HepG2 (cell line): ENCODE measurements around the gene TIMM23. TPM values are rescaled to one million over a fixed set of nuclear protein-coding genes. Genes with fewer than 3 reads are reported as not detected.

ENCODE experiments used
- ARID4A ChIP-seq: sonication (generic); formaldehyde crosslinking; IDR thresholded peaks from 2 replicates; pipeline ENCODE4 v1.5.0; 2020; ENCODE audit warnings: mild to moderate bottlenecking, missing genetic modification reagents, borderline replicate concordance
- ARNTL ChIP-seq: sonication (generic); formaldehyde crosslinking; IDR thresholded peaks from 2 replicates; pipeline ENCODE4 v1.4.0; 2020; ENCODE audit warnings: mild to moderate bottlenecking, missing genetic modification reagents
- ATF6 ChIP-seq: sonication (generic); formaldehyde crosslinking; conservative IDR thresholded peaks from 2 replicates; pipeline ENCODE4 v1.4.0; 2020; ENCODE audit warnings: missing genetic modification reagents
- BCL6 ChIP-seq: IDR thresholded peaks from 2 replicates; pipeline ENCODE4 v1.6.1; 2016; ENCODE audit warnings: missing genetic modification reagents, missing compliant biosample characterization
- CAMTA2 ChIP-seq: sonication (generic); formaldehyde crosslinking; IDR thresholded peaks from 2 replicates; pipeline ENCODE4 v1.4.0; 2020; ENCODE audit warnings: mild to moderate bottlenecking, missing genetic modification reagents, borderline replicate concordance
- CSRNP1 ChIP-seq: sonication (generic); formaldehyde crosslinking; IDR thresholded peaks from 2 replicates; pipeline ENCODE4 v1.8.1; 2023; ENCODE audit warnings: mild to moderate bottlenecking, missing genetic modification reagents
- FOXK2 ChIP-seq: fragments of 450-650 bp; IDR thresholded peaks from 2 replicates; pipeline ENCODE4 v1.6.1; 2016
- PCBP2 ChIP-seq: fragments of 200-400 bp; formaldehyde crosslinking; optimal IDR thresholded peaks from 2 replicates; pipeline ENCODE3; 2018; ENCODE audit warnings: low read length, low read depth; ENCODE audit not compliant: poor library complexity, severe bottlenecking
- PHF21A ChIP-seq: sonication (generic); formaldehyde crosslinking; IDR thresholded peaks from 2 replicates; pipeline ENCODE4 v1.5.0; 2020; ENCODE audit warnings: mild to moderate bottlenecking, missing genetic modification reagents
- TIGD3 ChIP-seq: sonication (generic); formaldehyde crosslinking; IDR thresholded peaks from 2 replicates; pipeline ENCODE4 v1.5.1; 2020; ENCODE audit warnings: mild to moderate bottlenecking, missing genetic modification reagents, borderline replicate concordance
- ZC3H4 ChIP-seq: sonication (generic); formaldehyde crosslinking; IDR thresholded peaks from 2 replicates; pipeline ENCODE4 v1.4.0; 2020; ENCODE audit warnings: missing genetic modification reagents, borderline replicate concordance
- ZNF138 ChIP-seq: sonication (generic); formaldehyde crosslinking; IDR thresholded peaks from 2 replicates; pipeline ENCODE4 v1.5.0; 2020; ENCODE audit warnings: mild to moderate bottlenecking, low read depth, missing genetic modification reagents
- ZNF20 ChIP-seq: sonication (generic); formaldehyde crosslinking; IDR thresholded peaks from 2 replicates; pipeline ENCODE4 v1.4.0; 2020; ENCODE audit warnings: mild to moderate bottlenecking, moderate library complexity, missing genetic modification reagents
- ZNF605 ChIP-seq: sonication (generic); formaldehyde crosslinking; IDR thresholded peaks from 2 replicates; pipeline ENCODE4 v1.8.0; 2022; ENCODE audit warnings: mild to moderate bottlenecking, missing genetic modification reagents
- ZNF678 ChIP-seq: sonication (generic); formaldehyde crosslinking; IDR thresholded peaks from 2 replicates; pipeline ENCODE4 v1.4.0; 2020; ENCODE audit warnings: mild to moderate bottlenecking, missing genetic modification reagents
- ZNF770 ChIP-seq: sonication (generic); formaldehyde crosslinking; IDR thresholded peaks from 2 replicates; pipeline ENCODE4 v1.5.0; 2020; ENCODE audit warnings: mild to moderate bottlenecking, missing genetic modification reagents
- ZSCAN30 ChIP-seq: sonication (generic); formaldehyde crosslinking; IDR thresholded peaks from 2 replicates; pipeline ENCODE4 v1.5.0; 2020; ENCODE audit warnings: mild to moderate bottlenecking, missing genetic modification reagents
- polyA plus RNA-seq, 8 experiments: library from polyadenylated mRNA; depleted of rRNA in 3 of 8; stranded (reverse) in 7 of 8; unstranded in 1 of 8; fragments of >200 nt; fragmentation: Illumina TruSeq in 4 of 8; extraction: Trizol in 4 of 8; gene quantifications; 2 replicates each; pipeline versions ENCODE4 v1.2.1 to v1.2.3, GENCODE V29; 2011 to 2016; ENCODE audit warnings: low read depth in 4 of 8, missing spikeins in 1 of 8, mixed read lengths in 1 of 8; ENCODE audit not compliant: insufficient read depth in 1 of 8
- total RNA-seq, 5 experiments: library from RNA; depleted of rRNA; stranded (reverse); fragments of >200 nt; fragmentation: Illumina TruSeq; extraction: Trizol; gene quantifications; 2 replicates each; pipeline ENCODE4 v1.2.3, GENCODE V29; 2016; ENCODE audit warnings: low read depth in 1 of 5

Gene TIMM23
- total and polyA plus RNA-seq, 2 of the 13 experiments (the other 11 are each of a cell fraction or from before 2014, with no cell fraction given) = 80.2 to 98.6 TPM

GRCh38 chr10:46028584-46029460, 56.5 kb downstream of the TIMM23 start (continued):
- TF ChIP-seq ZNF770 (no peak), ZNF20 (CRISPR knock-in tag) (no peak), PHF21A (CRISPR knock-in tag) (no peak; the same call in 1 of the 2 replicates), ZNF605 (CRISPR knock-in tag) (no peak), CAMTA2 (CRISPR knock-in tag) (no peak), BCL6 (CRISPR knock-in tag) (peak; percentile 41; the same call in 1 of the 2 replicates), ZSCAN30 (no peak), ATF6 (CRISPR knock-in tag) (no peak), PCBP2 (no peak), CSRNP1 (CRISPR knock-in tag) (0 out of 2 replicates have a peak, but pooled peaks have one; percentile 24), TIGD3 (CRISPR knock-in tag) (no peak), ZNF138 (no peak), ARID4A (CRISPR knock-in tag) (peak; percentile 51; the same call in 1 of the 2 replicates), ZC3H4 (CRISPR knock-in tag) (peak; percentile 77; the same call in 1 of the 2 replicates), ZNF678 (CRISPR knock-in tag) (no peak), ARNTL (CRISPR knock-in tag) (no peak), FOXK2 (no peak)
